GM19099 (cell line): ENCODE data around the gene EAF1.

ENCODE experiments used
- POLR2A ChIP-seq: IDR thresholded peaks from 3 replicates; pipeline ENCODE4 v1.6.1; 2011; ENCODE audit warnings: low read depth; ENCODE audit not compliant: insufficient read length; ENCODE audit errors: extremely low read depth

Gene EAF1

DNA sequence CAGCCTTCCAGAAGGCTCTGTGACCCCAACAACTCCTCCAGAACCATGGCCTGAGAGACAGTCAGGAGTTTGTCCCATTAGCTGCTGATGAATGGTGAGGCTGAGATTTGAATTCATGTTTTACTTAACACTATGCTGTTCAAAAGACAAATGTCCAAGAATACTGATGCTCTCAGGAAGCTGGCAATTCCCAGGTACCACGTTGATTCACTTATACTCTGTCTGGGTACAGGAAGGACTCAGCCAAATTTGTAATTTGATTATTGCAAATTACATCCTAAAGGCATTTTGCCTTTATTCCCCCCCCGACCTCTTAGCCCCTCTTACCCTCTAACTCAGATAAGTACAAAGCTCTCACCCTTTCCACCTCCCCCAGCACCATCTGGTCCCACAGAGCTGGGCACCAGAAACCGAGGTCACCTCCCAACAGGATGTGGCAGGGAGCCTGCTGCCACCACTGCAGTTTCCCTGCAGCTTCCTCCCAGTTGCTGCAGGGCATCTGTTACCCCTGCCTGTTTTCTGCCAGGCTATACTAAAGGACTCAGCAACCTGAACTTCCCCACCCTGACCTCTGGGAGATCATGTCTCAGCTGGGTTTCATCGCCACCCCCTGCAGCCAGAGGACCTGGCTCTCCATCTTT lies 33.6 kb downstream of the EAF1 start:
- no peak for TF ChIP-seq POLR2A

GRCh38 chr3:15462451-15462850 lies 35.1 kb downstream of the EAF1 start:
- TF ChIP-seq POLR2A = no peak

GRCh38 chr3:15465876-15466585 lies 38.6 kb downstream of the EAF1 start:
- no peak for TF ChIP-seq POLR2A

GRCh38 chr3:15467227-15468181 lies 40.1 kb downstream of the EAF1 start:
- no peak for TF ChIP-seq POLR2A

- no peak for TF ChIP-seq POLR2A
Observed at GRCh38 chr3:15470261-15470660, 42.9 kb downstream of the EAF1 start.

- TF ChIP-seq POLR2A = no peak
Observed at GRCh38 chr3:15470849-15471248, 43.5 kb downstream of the EAF1 start.

GRCh38 chr3:15471861-15472260 lies 44.5 kb downstream of the EAF1 start:
- TF ChIP-seq POLR2A = no peak

DNA sequence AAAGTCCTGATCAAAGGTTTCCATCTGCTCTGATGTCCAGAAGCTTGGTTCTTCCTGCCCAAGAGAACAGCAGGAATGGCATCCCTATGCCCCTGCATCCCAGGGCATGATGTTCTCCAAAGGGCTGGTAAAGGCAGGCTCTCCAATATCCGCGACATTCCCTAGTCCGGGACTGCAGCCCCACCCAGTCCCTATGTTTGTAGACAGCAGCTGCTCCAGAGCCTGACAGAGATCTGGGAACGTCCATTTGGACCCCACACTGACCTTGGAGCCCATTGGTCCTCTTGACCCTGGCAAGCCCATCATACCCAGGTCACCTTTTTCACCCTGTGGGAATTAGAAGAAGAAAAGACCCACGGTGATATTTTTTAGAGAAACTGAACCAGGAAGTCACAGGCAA lies 47.8 kb downstream of the EAF1 start:
- no peak for TF ChIP-seq POLR2A

DNA sequence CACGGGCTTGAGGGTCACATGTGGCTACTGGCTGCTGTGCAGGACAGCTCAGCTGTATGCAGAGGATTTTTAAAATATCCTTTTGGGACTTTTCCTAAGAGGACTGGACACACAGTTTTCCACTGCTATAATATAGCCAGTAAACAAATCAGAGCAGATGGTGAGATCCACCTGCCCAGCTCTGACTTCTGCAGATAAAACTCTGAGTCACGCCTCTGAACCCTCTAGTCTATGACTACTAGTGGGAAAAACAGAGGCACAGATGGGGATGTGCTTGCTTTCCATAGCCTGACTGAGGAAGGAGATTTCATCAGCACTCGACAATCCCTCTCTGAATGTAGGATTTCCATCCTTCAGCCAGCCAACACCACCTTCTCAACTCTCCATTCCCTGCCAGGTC lies 49.0 kb downstream of the EAF1 start:
- no peak for TF ChIP-seq POLR2A

DNA sequence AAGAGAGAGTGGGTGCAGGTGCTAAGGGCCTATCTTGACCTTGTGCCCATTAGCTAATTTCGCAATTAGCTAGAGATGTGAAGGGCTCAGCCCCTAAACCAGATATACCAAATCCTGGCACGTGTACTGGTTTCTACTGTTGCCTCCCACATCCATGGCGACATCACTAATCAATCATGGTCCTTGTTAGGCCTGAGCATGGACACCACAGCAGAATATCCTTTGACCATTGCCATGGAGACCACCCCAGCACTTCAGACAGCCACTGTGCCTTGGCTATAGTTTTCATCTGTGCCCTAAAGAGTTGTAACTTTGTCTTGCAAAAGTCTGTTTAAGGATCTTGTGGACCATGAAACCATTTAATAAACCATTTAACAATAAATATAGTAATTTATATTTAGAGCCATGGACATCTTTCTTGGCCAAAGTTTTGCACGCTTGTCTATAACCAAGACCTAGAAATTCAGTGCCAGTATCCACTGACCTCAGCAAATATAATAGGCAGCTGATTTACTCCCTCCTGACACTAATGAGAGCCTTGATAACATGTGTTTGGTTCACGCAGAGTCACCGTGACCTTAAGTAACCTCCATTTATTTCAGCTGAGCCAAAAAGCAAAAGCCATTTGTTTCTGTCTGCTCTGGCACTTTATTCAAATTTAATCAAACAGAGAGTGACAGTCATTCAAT lies 50.7 kb downstream of the EAF1 start:
- TF ChIP-seq POLR2A = no peak

- no peak for TF ChIP-seq POLR2A
Observed at GRCh38 chr3:15478640-15478979, 51.2 kb downstream of the EAF1 start.

GRCh38 chr3:15479400-15480224 lies 52.2 kb downstream of the EAF1 start:
- no peak for TF ChIP-seq POLR2A

DNA sequence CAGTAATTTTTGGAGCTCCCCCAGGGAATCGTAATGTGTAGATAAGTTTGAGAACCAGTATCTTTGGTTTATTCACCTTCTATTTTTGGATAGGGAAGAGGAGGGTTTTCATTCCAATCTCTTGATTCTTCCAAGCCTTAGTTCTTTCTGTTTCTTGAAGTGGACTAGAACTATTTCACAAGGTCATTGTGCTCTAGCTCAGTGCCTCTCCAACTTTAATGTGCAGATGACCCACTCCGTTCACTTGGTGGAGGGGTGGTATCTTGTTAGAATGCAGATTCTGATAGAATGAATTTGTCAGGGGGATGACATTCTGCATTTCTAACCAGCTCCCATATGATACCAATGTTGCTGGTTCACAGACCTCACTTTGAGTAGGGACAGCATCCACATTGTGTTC lies 58.6 kb downstream of the EAF1 start:
- no peak for TF ChIP-seq POLR2A

DNA sequence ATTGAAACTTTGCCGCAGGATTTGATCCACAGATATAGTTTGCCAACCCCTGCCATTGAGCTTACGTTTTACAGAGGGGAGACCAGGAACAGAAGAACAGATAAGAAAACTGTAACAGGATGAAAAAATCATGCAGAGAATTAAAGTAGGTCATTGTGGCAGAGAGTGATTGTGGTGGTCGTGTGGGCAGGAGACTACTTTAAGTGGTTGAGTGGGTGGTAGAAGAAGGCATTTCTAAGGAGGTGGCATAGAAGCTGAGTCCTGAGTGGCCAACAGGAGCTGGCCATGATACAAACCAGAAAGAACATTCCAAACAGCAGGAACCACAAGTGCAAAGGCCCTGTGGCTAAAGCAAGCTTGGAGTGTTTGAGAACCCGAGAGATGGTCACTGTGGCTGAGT lies 59.6 kb downstream of the EAF1 start:
- TF ChIP-seq POLR2A = no peak
